HepG2 (cell line): ENCODE results near the gene SPTBN4. TPM values are rescaled to one million over a fixed set of nuclear protein-coding genes. Genes with fewer than 3 reads are reported as not detected.

Experiments
- DR1 ChIP-seq: sonication (generic); formaldehyde crosslinking; IDR thresholded peaks from 2 replicates; pipeline ENCODE4 v1.8.0; 2021; ENCODE audit warnings: mild to moderate bottlenecking, missing genetic modification reagents, inconsistent platforms
- DZIP1 ChIP-seq: sonication (generic); formaldehyde crosslinking; IDR thresholded peaks from 2 replicates; pipeline ENCODE4 v1.5.0; 2020; ENCODE audit warnings: mild to moderate bottlenecking, missing genetic modification reagents
- GATAD2A ChIP-seq: IDR thresholded peaks from 2 replicates; pipeline ENCODE4 v1.6.1; 2016
- MZF1 ChIP-seq: sonication (generic); formaldehyde crosslinking; IDR thresholded peaks from 2 replicates; pipeline ENCODE4 v1.8.1; 2023; ENCODE audit warnings: mild to moderate bottlenecking, missing genetic modification reagents, borderline replicate concordance
- NBN ChIP-seq: fragments of 450-650 bp; conservative IDR thresholded peaks from 2 replicates; pipeline ENCODE4 v1.6.1; 2017
- SNAPC4 ChIP-seq: sonication (generic); formaldehyde crosslinking; IDR thresholded peaks from 2 replicates; pipeline ENCODE4 v1.4.0; 2020; ENCODE audit warnings: mild to moderate bottlenecking, missing genetic modification reagents
- SRSF4 ChIP-seq: fragments of 200-400 bp; formaldehyde crosslinking; IDR thresholded peaks from one replicate; pipeline ENCODE4 v1.6.1; 2018; ENCODE audit warnings: mild to moderate bottlenecking, low read depth, low read length, moderate library complexity; ENCODE audit not compliant: poor library complexity, severe bottlenecking
- ZBTB10 ChIP-seq: sonication (generic); formaldehyde crosslinking; IDR thresholded peaks from 2 replicates; pipeline ENCODE4 v1.4.0; 2020; ENCODE audit warnings: missing genetic modification reagents, borderline replicate concordance
- ZBTB34 ChIP-seq: sonication (generic); formaldehyde crosslinking; IDR thresholded peaks from 2 replicates; pipeline ENCODE4 v1.8.0; 2022; ENCODE audit warnings: mild to moderate bottlenecking, missing genetic modification reagents
- ZNF33B ChIP-seq: sonication (generic); formaldehyde crosslinking; IDR thresholded peaks from 2 replicates; pipeline ENCODE4 v1.5.1; 2020; ENCODE audit warnings: mild to moderate bottlenecking, missing genetic modification reagents
- ZNF350 ChIP-seq: sonication (generic); formaldehyde crosslinking; IDR thresholded peaks from 2 replicates; pipeline ENCODE4 v1.4.0; 2020; ENCODE audit warnings: mild to moderate bottlenecking, low read depth, missing genetic modification reagents, borderline replicate concordance
- ZNF383 ChIP-seq: sonication (generic); formaldehyde crosslinking; IDR thresholded peaks from 2 replicates; pipeline ENCODE4 v1.4.0; 2020; ENCODE audit warnings: missing genetic modification reagents, mild to moderate bottlenecking, borderline replicate concordance
- ZNF629 ChIP-seq: sonication (generic); formaldehyde crosslinking; conservative IDR thresholded peaks from 2 replicates; pipeline ENCODE4 v1.5.0; 2020; ENCODE audit warnings: missing genetic modification reagents
- ZNF672 ChIP-seq: sonication (generic); formaldehyde crosslinking; IDR thresholded peaks from 2 replicates; pipeline ENCODE4 v1.8.1; 2022; ENCODE audit warnings: missing genetic modification reagents
- ZNF790 ChIP-seq: sonication (generic); formaldehyde crosslinking; IDR thresholded peaks from 2 replicates; pipeline ENCODE4 v1.8.0; 2022; ENCODE audit warnings: missing genetic modification reagents, mild to moderate bottlenecking, borderline replicate concordance
- ZSCAN29 ChIP-seq: sonication (generic); formaldehyde crosslinking; conservative IDR thresholded peaks from 2 replicates; pipeline ENCODE4 v1.4.0; 2020; ENCODE audit warnings: mild to moderate bottlenecking, missing genetic modification reagents
- polyA plus RNA-seq, 8 experiments: library from polyadenylated mRNA; depleted of rRNA in 3 of 8; stranded (reverse) in 7 of 8; unstranded in 1 of 8; fragments of >200 nt; fragmentation: Illumina TruSeq in 4 of 8; extraction: Trizol in 4 of 8; gene quantifications; 2 replicates each; pipeline versions ENCODE4 v1.2.1 to v1.2.3, GENCODE V29; 2011 to 2016; ENCODE audit warnings: low read depth in 4 of 8, missing spikeins in 1 of 8, mixed read lengths in 1 of 8; ENCODE audit not compliant: insufficient read depth in 1 of 8
- total RNA-seq, 5 experiments: library from RNA; depleted of rRNA; stranded (reverse); fragments of >200 nt; fragmentation: Illumina TruSeq; extraction: Trizol; gene quantifications; 2 replicates each; pipeline ENCODE4 v1.2.3, GENCODE V29; 2016; ENCODE audit warnings: low read depth in 1 of 5

SPTBN4 gene
- total and polyA plus RNA-seq, 2 of the 13 experiments (the other 11 are each of a cell fraction or from before 2014, with no cell fraction given) = 0.11 TPM

GRCh38 chr19:40605216-40605971 lies 138.6 kb downstream of the SPTBN4 start (continued):
- no peak for TF ChIP-seq ZBTB10
- TF ChIP-seq ZNF672 (CRISPR knock-in tag) = no peak
- TF ChIP-seq SRSF4 = no peak
- TF ChIP-seq ZNF33B (CRISPR knock-in tag) = no peak; the same call in 1 of the 2 replicates
- no peak; the same call in 1 of the 2 replicates for TF ChIP-seq ZNF350
- 0 out of 2 replicates have a peak, but pooled peaks have one; percentile 47 for TF ChIP-seq ZSCAN29 (CRISPR knock-in tag)
- no peak for TF ChIP-seq ZBTB34 (CRISPR knock-in tag)
- no peak for TF ChIP-seq DZIP1 (CRISPR knock-in tag)
- TF ChIP-seq DR1 (CRISPR knock-in tag) = no peak
- no peak for TF ChIP-seq MZF1
- no peak for TF ChIP-seq ZNF383 (CRISPR knock-in tag)
- no peak for TF ChIP-seq ZNF790 (CRISPR knock-in tag)
- TF ChIP-seq GATAD2A (CRISPR knock-in tag) = no peak
- TF ChIP-seq SNAPC4 (CRISPR knock-in tag) = no peak
- no peak for TF ChIP-seq NBN
- no peak for TF ChIP-seq ZNF629
